ENCODE results near the gene GCK.
"Not testable (repeated sequence)": the region's sequence is repeated elsewhere in the genome, so short reads cannot be mapped to it uniquely, and the experiment has no call there.

Gene GCK

GRCh38 chr7:44176486-44176885, 12.8 kb downstream of the GCK start:
- DNase-seq: no peak

- DNase-seq: no peak
Observed at GRCh38 chr7:44175730-44176129, 13.5 kb downstream of the GCK start.

- DNase-seq: not testable (repeated sequence)
Observed at GRCh38 chr7:44174694-44174948, 14.6 kb downstream of the GCK start.

GRCh38 chr7:44173911-44174693, 15.1 kb downstream of the GCK start:
- no peak for DNase-seq

GRCh38 chr7:44172803-44173424, 16.3 kb downstream of the GCK start:
- DNase-seq: no peak

- DNase-seq: no peak
Observed at GRCh38 chr7:44172352-44172751, 16.9 kb downstream of the GCK start.

- not testable (repeated sequence) for DNase-seq
Observed at GRCh38 chr7:44171901-44172300, 17.3 kb downstream of the GCK start.

- no peak for DNase-seq
Observed at GRCh38 chr7:44167920-44168319, 21.3 kb downstream of the GCK start.

GRCh38 chr7:44163591-44163990, 25.6 kb downstream of the GCK start:
- DNase-seq: no peak

- no peak for DNase-seq
Observed at GRCh38 chr7:44162785-44163395, 26.3 kb downstream of the GCK start.

GRCh38 chr7:44162179-44162578, 27.1 kb downstream of the GCK start:
- no peak for DNase-seq

GRCh38 chr7:44161371-44161770, 27.9 kb downstream of the GCK start:
- DNase-seq: no peak

- DNase-seq: no peak
Observed at GRCh38 chr7:44159824-44160630, 29.2 kb downstream of the GCK start.

- no peak for DNase-seq
Observed at GRCh38 chr7:44158873-44159631, 30.2 kb downstream of the GCK start.

- DNase-seq: no peak
Observed at GRCh38 chr7:44158096-44158872, 31.0 kb downstream of the GCK start.

- DNase-seq: no peak
Observed at GRCh38 chr7:44157116-44158080, 31.8 kb downstream of the GCK start.

GRCh38 chr7:44156453-44157010, 32.7 kb downstream of the GCK start:
- DNase-seq: no peak

- no peak for DNase-seq
Observed at GRCh38 chr7:44155191-44156185, 33.8 kb downstream of the GCK start.

- no peak for DNase-seq
Observed at GRCh38 chr7:44154703-44155102, 34.5 kb downstream of the GCK start.

All from left hindlimb (tissue), 1 donor.